HG03280 (cell line): ENCODE measurements around the gene HOXD8.

Experiments
- ATAC-seq: cut with Tn5 transposase; IDR thresholded peaks from one replicate; pipeline ENCODE4 v1.9.1; 2021; ENCODE audit warnings: mild to moderate bottlenecking, moderate library complexity; ENCODE audit not compliant: unreplicated experiment

HOXD8 gene

DNA sequence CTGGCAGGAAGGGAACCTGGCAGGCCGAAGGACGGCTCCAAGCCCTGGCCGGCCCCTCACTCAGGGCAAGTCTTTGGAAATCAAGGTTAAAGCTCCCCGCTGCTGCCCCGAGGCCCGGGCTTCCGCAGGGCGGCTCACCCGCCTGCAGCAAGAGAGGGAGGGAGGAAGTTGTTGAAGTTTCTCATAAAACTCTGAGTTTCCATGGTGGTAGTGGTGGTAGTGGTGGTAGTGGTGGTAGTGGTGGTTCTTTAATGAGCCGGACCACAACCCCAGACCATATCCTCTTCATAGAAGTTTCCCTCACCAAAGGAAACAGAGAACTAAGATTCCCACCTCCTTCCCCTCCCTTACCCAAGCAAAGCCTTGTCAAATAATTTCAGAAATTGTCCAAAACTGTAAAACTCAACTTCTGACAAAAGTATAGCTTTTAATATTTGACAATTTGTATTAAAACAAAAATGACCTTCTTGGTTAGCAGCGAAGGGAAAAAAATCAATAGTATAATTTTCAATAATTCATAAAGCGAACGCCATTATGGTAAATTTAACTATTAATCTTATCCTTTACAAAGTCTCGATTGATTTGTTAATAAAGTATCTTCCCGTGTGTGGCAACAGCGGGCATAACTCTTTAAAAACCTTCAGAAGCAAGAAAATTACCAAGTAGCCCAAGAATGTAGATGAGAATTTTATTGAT is 14.4 kb upstream of the HOXD8 start:
- ATAC-seq: no peak

DNA sequence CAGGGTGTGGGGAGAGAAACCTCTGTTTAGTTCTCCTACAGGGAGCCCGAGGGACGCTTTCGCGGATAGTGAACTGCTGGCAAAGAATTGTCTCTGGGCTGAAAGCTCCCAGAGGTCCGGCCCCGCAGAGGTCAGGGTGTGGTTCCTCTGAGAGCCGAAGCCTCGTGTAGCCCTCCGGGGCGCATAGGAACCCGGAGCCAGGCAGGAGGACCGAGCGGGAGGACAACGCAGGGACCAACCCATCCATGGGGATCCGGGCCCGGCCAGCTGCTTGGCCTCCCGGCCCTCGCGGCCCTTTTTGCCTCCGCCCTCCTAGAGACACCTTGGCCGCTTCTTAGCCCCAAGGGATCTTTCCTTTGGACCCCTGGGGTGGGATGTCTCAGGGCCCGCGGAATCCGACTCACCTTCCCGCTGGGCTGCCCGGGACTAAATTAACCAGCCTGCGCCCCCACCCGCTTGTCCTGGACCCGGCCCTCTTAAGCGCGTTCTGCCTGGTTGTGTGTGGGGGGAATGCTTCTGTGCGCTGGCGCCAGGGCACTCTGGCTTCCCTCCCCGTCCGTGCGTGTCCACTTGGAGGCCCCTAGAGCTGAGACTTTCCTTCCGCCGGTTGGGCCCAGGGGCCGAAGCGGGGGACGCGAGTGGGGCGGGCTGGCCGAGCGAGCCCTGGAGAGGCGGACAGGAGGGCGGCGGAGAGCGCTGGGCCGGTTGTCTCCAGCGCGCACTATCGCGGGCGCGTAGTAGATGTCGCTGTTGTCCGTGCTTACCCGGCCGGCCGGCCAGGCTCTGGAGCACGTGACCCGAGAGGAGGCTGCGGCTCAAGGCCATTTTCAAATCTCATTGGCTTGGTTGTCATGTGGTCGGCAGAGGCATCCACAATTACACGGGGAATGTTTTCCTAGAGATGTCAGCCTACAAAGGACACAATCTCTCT is 13.4 kb upstream of the HOXD8 start, which contains the start of gene HOXD10:
HOXD10 (plus strand) TSS at position 896 of the 931 bp plus-strand sequence. CDS start 56 bp downstream, outside the sequence.
- ATAC-seq: no peak

DNA sequence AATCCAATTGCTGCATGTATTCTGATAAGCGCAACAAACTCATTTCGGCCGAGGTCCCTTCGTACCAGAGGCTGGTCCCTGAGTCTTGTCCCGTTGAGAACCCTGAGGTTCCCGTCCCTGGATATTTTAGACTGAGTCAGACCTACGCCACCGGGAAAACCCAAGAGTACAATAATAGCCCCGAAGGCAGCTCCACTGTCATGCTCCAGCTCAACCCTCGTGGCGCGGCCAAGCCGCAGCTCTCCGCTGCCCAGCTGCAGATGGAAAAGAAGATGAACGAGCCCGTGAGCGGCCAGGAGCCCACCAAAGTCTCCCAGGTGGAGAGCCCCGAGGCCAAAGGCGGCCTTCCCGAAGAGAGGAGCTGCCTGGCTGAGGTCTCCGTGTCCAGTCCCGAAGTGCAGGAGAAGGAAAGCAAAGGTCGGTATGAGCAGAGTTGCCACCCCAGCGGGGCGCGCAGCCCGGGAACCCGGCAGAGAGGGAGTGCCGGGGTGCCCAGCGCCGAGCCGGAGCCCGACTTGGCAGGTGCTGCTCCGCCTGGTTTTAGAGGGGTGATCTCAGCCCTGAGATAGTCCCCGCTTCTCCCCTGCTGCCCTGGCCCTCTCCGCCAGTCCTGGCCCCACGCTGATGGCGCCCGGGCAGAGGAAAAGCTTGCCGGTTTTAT is 12.2 kb upstream of the HOXD8 start:
- no peak for ATAC-seq

DNA sequence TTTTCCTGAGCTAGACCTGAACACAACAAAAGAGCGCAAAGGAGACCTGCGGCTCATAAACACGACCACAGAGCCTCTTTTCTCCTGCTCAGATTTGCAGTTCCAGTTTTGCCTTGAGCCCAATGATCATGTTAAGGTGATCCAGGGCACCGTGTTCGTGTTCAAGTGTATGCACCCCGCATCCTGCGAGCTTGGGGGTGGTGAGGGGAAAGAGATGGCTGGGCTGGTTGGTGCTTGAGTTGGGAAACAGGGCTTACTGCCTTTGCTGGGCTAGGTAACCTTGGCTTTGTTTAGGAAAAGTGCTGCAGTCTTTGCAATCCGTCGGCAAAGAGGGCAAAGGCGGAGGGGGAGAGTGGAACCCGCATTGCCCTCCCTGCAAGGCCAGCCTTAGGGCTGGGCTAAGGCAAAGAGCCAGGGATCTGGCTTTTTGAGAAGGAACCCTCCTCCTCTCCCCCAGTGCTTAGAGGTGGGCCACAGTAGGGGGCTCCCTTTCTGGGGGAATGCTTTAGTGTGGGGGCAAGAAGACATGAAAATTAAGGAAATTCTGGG is 11.6 kb upstream of the HOXD8 start:
- no peak for ATAC-seq

DNA sequence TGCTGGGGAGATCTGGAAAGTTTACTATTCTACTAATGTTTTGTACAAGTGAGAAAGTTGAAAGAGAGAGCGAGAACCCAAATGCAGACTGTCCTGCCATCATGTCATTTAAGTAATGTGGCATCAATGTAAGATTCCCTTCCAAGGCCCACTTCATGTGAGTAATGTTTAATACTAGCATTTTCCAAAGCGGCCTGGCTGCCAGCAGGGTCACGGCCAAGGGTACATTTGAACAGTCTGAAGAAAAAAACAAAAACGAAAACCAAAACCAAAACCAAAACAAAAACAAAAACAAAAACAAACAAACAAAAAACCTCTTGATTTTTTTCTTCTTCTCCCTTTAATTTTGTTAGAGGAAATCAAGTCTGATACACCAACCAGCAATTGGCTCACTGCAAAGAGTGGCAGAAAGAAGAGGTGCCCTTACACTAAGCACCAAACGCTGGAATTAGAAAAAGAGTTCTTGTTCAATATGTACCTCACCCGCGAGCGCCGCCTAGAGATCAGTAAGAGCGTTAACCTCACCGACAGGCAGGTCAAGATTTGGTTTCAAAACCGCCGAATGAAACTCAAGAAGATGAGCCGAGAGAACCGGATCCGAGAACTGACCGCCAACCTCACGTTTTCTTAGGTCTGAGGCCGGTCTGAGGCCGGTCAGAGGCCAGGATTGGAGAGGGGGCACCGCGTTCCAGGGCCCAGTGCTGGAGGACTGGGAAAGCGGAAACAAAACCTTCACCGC is 10.7 kb upstream of the HOXD8 start:
- no peak for ATAC-seq

DNA sequence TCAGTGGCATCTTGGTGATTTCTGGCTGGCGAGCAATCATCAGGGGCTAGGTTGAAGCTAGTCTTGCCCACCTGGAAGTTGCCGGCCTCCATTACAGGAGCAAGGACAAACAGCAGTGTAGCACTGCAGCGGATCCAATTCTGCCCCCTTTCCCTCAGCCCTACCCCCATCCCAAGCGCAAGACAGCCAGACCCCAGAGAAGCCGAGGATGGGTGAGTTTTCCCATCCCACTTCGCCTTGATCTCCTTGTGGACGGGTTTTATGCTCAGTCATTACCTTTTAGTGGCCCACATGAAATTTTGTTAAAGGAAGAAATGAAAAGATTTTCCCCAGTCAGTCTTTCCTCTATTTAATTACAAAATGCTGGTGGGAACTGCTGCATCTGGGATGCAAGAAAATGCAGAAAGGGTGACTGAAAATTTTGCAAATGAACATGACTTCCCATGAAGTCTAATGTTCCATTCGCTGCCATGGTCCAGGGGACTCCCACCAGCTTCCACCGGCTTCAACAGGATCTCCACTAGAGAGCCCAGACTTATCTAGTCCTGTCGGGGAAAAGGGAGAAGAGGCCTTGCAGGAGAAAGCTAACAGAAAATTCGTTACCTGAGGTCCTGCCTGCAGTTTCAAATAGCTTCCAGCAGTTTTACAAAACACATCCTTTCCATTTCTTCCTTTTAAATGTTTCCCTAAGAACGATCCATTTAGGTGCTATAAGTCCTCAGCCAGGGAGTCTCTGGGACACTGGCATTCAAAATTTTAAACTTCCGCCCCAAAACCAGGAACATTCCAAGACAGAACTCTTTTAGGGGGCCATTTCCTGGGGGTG is 8.9 kb upstream of the HOXD8 start:
- ATAC-seq: no peak

DNA sequence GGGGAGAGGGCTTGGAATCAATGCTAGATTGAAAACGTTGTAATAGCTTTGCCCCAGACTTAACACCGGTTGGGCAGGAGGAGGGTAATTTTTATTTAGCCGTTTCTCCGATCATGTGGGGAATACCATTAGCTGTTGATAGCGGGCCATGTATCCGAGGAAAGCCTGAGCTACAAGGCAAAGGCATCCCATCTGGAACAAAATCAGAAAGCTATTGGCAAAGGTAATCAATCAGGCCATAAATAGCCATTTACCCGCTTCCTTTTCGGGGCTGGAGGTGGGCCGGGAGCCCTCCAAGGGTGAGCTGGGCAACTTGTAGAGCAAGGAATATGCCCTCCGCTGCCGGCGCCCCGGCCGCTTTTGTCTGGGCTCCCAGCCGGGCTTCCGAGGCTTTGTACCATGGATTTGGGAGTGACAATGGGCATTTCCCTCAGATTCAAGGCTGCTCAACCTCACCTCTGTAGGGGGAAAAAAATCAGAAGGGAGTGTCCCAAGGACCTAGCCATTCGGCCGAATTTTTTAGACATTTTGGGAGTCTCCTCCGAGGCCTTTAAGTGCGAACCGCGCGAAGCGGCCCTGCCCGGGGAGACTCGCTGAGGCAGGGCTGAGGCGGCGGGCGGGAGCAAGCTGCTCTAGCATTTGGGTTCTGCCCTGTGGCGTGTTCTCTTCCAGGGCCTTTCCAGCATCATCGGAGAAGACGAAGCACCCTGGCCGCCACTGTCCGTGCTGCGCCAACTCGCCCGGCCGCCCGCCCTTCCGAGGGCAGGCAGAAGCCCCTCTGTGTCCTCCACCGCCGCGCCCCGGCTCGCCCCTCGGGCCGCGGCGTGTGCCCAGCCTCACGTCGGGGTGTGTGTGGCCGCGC is 8.1 kb upstream of the HOXD8 start:
- no peak for ATAC-seq

DNA sequence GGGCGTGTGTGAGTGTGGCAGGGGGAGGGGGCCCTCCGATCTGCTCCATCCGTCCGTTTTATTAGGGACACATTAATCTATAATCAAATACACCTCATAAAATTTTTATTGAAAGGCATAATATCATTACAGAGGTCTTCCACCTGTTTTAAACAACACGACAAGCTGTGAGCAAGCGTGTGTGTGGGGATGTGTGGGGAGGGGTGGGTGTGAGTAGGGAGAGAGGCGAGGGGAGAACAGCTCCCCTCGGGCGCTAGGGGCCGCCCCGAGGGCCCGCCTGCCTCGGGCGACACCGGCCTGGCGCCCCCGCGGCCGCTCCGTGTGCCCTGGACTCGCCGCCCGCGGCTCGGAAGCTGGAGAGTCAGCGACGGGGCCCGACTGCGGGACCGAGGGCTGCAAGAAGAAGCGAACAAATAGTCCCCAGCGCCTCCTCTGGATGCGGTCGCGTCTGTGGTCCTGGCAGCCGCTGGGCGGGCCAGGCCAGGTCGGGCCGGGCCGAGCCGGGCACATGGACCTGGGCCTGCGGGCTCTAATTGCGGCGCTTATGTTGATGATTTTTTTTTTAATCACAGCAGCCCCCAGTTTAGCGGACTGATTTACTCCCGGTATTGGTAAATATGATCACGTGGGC is 7.3 kb upstream of the HOXD8 start:
- no peak for ATAC-seq

DNA sequence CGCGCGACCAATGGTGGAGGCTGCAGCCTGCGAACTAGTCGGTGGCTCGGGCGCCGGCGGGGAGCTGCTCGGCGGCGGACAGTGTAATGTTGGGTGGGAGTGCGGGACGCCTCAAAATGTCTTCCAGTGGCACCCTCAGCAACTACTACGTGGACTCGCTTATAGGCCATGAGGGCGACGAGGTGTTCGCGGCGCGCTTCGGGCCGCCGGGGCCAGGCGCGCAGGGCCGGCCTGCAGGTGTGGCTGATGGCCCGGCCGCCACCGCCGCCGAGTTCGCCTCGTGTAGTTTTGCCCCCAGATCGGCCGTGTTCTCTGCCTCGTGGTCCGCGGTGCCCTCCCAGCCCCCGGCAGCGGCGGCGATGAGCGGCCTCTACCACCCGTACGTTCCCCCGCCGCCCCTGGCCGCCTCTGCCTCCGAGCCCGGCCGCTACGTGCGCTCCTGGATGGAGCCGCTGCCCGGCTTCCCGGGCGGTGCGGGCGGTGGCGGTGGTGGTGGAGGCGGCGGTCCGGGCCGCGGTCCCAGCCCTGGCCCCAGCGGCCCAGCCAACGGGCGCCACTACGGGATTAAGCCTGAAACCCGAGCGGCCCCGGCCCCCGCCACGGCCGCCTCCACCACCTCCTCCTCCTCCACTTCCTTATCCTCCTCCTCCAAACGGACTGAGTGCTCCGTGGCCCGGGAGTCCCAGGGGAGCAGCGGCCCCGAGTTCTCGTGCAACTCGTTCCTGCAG is 6.7 kb upstream of the HOXD8 start, which contains the start of gene HOXD9:
HOXD9 (plus strand) TSS at position 37 of the 728 bp plus-strand sequence; CDS start at position 87, 50 bp downstream.
- no peak for ATAC-seq

DNA sequence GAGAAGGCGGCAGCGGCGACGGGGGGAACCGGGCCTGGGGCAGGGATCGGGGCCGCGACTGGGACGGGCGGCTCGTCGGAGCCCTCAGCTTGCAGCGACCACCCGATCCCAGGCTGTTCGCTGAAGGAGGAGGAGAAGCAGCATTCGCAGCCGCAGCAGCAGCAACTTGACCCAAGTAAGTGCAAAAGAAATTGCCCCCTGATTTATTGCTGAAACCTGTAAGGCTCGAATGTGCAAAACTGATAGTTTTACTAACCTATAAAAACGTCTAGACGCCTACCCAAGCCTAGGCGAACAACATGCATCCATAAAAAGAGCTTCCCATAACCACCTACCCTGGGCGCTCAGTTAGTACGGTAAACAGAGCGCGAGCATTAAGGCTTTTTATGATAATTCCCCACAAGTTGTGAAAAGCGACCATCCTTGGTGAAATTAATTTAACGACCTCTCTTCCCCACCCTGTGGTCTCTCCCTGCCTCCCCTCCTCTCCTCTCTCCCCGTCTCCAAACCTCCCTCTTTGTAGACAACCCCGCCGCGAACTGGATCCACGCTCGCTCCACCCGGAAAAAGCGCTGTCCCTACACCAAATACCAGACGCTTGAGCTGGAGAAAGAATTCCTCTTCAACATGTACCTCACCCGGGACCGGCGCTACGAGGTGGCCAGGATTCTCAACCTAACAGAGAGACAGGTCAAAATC is 5.9 kb upstream of the HOXD8 start:
- no peak for ATAC-seq

DNA sequence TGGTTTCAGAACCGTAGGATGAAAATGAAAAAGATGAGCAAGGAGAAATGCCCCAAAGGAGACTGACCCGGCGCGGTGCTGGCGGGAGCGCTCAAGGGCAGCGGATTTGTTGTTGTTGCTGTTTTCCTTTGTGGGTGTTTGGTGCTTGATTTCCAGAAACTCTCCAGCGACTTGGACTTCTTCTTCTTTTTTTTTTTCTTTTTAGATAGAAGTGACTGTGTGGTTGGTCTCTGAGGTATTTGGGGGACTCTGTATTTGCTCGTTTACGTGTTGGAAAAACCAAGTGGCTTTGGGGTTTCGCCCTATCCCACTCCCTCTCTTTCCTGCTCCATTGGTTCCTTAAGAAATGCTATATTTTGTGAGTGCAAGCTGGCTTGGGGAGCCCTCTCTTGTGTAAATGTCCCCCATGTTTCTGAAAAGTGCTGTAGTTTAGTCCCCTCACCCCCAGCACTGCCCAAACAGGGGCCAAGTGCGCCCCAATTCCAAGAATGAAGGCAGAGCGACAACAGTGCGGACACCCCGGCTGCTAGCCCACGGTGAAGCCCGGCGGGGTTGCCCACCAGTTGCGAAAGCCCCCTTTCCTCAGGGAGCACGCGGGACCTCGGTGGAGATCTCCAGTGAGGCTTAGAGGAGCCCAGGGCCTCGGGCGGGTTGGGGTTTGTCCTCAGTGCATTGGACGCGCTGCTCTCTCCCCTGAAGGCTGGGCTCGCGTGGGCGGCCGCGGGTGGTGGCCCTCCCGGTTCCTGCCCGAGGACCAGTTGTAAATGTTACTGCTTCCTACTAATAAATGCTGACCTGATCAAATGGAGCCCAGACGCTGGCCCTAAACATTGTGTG is 5.2 kb upstream of the HOXD8 start:
- ATAC-seq: no peak

DNA sequence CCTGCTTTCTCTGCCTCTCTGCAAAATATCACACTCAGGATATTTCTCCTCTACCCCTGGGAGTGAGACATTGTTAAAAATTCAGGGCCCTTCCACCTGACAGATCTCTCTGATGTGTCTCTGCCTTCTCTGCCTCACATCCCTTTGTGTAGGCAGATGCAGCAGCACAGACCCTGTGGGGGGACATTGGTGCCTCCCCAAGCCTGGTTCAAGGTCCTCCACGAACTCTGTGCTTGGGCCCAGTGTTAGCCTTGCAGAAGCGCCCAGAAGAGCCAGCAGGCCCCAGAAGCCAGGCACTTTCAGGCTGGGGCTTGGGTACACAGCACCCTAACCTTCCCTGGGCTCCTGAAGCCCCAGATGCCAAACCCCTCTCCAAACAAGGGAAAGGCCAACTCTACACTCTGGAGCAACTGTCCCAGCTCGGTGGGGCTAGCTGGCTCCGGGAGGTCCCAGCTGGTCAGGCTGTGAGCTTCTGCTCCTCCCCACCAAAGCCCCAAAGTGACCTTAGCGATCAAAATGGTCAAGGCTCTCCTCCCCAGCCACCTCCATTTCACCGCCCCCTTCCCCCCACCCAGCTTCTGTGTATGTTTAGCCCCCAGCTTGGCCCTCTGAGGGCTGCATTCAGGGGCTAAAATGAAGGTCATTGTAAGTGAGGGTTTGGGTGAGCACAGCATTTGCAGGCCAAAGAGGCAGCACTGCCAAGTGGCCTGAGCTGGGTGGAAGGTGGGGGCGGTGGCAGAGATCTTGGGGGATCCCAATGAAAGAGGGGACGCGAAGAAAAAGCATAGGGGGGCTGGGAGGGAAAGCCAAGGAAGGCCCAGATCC is 4.3 kb upstream of the HOXD8 start:
- no peak for ATAC-seq

DNA sequence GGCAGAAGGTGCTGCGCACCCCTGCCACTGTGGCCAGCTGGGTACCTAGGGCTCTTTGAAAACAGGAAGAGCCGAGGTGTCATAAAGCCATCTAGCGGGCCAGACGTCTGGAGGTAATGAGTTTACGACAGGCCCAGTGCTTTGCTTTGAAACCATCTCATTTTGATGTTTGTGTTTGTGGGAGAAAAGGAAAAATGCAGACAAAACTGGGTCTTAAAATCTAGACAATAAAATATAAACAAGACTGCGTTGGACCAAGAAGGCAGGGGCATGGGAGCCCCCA is 3.8 kb upstream of the HOXD8 start:
- ATAC-seq: no peak

DNA sequence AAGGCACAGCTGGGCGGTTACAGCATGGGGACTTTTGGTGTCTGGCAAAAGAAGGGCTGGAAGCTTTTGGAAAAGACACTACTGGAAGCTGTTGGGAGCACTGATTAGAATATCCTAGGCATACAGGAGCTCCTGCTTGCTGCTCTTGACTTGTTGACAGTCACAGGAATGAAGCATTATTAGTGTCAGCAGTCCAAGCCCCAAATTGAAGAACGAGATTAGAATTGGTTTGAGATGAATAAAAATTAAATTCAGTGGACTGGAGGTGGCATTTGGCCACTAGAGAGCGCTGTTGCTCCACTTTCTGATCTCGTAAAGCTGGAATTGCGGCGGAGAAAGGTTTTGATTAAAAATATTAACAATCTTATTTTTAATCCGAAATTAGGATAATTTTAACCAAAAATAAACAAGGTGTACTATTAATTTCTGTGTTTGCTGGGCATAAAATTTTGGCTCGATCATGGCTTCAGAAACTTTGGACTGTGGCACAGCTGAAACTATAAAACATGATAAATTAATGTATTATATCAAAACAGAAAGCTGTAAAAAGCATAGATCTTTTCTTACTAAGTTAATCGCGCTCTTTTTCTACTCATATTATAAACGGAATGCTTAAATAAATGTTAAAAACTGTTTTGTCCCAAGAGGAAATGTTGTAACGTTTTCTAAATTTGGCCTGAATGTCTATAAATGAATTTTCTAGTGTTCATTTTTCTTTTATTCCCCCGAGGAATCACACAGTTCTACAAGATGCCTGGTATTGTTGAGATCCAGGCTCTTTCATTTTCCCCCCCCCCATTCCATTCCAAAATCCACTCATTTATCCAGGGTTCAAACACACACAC is 2.4 kb upstream of the HOXD8 start:
- ATAC-seq: no peak

DNA sequence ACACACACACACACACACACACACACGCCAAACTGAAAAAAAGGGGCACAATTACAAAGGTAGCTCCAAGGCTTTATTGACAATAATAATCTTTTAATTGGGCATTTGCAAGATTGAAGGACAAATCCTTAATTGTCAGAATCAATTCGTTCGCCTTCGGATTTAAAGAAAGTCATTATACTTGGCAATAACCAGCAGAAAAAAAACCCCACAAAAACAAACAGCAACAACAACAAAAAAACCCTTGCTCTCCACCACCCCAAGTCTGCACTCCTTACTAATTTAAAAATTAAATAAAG is 1.8 kb upstream of the HOXD8 start:
- ATAC-seq: no peak
